Smooth muscle cell of the brain vasculature (primary cell): ENCODE data around the gene PDE10A.

Source experiments
- DNase-seq: peaks from one replicate; pipeline ENCODE4 v3.0.0-alpha.2; 2012; ENCODE audit warnings: low read depth, low spot score

Gene PDE10A

DNA sequence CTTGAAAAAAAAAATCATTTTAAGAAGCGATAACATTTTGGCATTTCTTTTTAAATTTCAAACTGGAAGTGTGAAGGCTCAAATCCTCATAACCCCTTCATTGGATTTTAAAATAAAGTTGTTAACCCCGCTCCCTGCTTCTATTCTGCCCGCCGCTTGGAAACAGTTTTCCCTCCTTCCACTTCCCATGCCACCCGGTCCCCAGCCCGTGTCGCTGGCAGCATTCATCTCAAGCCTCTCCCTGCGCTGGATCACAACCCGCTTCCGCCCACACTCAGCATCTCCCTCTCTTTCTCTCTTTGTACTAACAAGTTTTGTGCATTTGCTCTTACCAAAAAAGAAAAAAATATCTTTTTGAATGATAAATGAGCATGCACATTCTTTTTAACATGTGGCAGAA, 15.4 kb upstream of the PDE10A start:
- DNase-seq: no peak

DNA sequence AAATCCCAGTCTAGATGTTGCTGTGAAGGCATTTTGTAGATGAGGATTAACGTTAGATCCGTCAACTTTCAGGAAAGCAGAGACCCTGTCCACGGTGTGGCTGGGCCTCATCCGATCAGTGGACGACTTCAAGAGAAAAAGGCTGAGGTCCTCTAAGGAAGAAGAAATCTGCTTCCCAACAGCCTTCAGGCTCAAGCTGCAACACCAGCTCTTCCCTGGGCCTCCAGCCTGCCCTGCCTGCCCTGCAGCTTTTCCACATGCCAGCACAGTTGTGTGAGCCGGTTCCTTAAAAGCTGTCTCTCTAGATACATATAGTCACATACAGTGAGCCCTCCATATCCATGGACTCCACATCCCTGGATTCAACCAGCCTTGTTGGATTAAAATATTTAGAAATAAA, 14.1 kb upstream of the PDE10A start:
- DNase-seq: no peak

DNA sequence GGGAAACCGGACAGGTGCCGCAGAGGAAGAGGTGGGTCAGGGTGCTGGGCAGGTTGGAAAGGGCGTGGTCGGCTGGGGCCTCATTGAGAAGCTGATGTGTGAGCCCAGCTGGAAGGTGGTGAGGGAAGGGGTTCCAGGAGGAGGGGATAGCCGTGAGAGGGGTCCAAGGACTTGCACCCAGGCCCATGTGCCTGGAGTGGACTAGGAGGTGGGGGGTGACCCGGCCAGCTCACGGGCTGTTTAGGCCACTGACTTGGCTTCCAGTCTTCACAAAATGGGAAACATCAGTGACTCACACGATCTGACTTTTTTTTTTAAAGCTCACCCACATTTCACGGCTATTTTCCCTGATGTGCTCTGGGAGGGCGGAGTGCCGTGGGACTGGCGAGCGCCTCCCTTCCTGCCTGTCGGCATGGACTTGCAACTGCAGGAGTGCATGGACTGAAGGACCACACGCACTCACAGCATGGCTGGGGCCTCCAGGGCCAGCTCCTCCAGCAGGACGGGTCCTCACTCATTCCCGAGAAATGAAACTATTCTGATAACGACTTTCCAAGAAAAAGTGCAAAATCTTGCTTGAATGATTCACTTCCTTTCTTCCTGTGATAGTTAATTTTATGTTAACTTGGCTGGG, 13.5 kb upstream of the PDE10A start:
- DNase-seq: no peak

DNA sequence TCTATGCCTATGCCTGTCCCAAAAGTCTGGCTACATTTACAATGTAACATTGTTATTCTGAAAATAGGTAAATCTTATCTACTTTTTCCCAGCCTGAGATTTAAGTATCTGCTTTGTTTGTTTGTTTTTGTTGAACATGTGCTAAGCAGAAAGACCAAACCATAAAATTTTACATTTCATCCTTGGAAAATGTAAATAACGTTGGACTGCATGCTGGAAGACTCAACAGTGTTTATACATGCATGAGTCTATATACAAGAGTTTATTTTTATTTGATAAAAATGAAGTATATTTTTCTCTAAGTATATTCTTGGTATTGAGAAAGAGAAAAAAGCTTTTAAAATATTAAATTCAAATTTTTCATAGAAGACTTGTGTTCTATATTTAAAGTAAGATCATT, 12.1 kb upstream of the PDE10A start:
- DNase-seq: no peak

DNA sequence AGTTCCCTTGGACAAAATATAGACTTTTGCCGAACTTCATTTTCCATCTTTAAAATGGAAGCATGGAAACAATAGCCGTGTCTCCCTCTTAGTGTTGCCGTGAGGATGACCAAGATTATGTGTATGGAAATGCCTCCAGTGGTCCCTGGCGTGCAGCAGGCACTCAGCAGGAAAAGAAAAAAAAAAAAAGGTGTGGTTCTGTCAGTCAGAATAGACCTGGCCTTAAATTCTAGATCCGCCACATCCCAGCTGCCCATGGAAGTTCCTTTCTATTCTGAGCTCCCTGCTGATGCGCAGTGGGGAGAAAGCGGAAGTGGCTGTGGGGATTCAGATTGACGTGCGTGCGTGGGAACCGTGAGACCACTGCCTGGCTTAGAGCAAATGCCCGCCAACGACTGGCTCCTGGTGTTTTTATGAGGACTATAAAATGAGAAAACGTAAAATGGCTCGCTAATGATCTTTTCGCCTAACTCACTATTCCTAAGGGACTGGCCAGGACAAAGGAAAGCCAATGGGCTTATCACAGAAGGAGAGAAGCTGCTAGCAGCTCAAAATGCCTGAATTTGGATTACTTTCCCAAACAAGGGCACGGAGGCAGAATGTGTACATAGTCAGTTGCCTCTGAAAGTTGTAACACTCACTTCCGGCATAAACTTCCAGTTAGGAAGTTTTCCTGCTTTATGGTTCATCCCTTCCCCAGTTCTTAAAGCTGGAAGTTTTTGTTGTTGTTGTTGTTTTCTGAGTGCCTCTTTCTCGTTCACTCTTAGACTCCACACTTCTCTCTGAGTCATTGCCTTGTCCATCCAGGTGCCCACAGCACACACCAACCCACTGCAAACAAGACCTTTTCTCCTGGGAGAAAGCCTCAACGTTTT, 11.4 kb upstream of the PDE10A start:
- no peak for DNase-seq

DNA sequence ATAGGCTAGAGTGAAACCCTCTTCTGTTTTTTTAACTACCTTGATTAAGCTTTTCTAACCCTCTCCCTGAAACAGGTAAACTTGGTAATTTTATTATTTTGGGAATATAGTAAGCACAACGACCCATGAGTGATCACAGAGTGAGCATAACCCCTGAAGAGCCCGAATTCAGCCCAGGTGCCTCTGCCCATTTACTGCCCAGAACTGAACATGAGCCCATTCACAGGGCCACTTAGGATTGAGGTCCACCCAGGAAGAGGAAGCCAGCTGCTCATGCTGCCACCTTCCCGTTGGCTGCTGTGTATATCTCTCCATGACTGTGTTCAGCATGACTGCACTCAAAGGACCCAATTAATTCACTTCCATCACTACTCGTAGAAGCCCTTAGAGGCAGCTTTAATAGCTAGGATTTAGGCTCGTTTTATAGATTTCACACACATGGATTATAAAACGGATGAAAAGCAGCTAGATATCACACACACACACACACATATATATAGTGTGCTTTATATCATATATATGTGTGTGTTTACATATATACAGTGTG, 8.3 kb upstream of the PDE10A start:
- DNase-seq: no peak

DNA sequence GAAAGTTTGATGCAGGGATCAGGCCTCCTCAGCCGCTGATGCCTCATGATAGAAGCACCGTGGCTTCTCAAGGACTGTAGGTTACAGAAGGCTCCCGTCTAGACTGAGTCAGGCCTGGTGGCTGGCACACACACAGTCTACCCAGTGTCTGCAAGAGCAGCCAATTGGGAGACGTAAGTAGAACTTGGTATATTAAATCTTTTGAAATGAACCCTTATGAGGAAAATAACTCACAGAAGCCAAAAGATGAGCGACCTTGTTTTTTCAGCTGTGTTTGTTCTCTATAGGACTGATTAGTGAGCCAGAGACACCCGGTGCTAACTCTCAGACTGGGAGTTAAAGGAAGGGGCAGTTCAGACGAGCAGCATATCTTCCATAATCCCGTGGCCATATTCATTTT, 5.9 kb upstream of the PDE10A start:
- no peak for DNase-seq

DNA sequence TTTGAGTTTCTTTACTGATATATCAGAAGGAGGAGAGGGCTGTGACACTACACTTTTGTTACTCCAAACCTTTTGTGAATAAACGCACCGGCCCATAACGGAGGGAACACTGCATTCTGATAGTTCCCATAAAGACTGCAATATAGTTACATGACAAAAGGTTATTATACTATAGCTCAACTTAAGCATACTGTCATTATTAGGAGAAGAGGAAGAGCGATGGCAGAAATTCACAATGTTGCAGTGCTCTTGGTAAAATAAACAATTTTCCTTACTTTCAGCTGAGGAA, 2.3 kb upstream of the PDE10A start:
- no peak for DNase-seq

DNA sequence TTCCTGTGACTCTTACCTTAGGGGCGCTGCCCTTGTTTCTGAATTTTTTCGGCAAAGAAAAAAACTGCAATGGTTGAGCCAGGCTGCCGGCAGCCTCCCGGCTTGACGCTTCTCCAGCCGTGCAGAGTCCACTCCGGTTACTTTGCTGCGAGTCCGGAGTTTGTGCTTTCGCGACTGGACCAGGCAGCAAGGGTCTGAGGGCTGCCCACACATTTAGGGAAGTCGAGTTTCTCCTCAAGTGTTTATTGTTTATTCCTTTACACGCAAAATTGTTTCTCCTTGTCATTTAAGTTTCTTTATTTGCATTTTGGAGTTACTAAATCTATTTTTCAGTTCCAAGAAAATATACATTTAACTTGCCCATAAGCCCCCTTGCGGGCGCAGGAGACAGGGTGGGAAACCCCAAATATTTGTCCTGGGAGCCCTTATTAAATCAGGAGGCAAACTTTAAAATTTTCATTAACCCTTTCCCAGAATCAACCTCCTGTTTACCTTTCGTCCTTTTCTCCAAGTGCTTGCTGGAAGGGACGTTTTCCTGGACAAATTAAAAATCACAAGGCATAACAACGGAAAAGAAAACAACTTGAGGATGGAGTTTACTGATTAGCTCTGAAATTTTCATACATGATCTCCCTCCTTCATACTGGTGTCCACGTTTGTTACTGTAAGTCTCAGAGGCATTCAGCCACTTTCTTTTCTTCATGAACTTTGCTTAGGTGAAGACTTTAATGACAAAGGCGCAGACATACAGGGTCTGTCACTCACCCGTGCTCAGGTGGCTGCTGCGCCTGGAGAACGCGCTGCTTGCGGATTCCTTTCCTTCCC, 1.7 kb upstream of the PDE10A start:
- DNase-seq: no peak

DNA sequence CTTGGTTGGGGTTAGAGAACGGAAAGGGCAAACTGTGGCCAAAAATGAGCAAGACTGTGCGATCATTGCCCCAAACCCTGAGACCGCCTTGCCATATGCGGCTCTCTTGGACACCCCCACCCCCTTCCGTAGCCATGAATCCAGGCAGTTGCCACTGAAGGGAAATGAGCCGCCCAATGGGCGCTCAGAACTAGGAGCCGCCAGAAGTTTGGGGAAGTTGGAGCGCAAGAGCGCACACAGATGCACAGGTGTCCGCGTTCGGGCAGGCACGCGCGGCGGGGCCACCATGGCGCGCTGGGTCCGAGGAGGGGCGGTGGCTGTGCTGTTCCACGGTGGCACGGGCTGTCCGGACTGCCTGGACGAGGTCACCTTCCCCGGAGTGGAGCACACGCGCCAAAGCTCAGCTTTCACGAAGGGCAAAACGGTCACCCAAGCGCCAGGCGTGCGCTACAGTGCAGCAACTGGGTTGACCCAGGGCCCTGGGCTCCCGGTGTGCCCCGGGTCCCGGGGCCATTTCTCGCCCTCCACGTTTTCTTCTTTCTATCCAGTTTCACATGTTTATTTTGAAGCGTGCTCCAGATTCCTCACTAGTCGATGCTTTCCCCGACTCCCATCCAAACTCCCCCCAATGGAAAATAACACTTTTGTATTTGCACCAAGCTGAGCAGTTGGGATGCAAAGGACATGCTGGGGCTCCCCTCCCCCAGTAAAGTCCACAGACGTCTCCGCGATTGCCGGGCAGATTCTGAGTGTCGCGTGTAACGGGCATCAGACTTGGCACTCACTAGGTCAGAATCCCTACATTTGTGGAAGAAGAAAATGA, 906 bp upstream of the PDE10A start:
- DNase-seq: no peak

DNA sequence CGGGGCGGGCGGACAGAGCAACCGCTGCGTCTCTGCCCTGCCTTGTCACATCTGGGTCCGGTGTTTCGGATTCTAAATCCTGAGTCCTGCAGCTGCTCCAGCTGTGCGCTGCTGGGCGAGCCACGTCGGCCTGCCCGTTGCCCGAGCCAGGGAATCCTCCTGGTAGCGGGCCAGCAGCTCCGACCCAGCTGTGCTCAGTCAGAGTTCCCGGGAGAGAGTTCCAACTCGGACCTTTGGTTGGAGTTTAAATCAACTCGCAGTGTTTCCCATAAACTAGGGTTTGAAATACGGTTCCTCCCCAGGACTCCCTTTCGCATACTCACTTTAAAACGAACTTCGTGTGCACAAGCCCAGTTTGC, 315 bp upstream of the PDE10A start:
- no peak for DNase-seq

DNA sequence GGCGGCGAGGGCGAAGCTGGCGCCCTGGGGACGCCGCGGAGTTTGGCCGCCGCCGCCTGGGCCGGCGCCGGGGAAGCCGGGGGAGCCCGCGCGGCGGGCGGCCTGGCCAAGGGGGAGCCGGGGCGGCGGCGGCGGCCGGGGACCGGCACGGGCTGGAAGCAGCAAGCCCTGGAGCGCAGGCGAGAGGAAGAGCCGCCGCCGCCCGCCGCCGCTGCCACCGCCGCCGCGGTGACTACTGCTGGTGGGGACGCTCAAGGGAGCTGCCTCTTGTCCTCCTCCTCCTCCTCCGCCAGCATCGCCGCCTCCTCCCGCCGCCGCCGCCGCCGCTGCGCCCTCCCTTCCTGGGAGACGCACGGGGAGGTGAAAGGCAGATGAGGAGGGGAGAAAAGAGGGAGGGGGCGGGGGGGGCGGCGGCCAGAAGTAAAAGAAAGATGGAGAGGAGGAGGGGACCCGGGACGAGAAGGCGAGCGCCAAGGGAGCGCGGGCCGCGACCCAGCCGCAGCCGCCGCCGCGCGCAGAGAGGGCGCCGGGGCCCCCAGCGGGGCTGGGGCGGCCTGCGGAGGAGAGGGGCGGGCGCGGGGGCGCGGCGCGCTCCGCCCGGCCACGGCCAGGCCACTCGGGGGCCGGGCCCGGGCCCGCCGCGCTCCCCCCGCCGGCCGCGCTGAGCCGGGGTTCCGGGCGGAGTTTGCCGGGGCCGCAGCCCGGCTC, 846 bp downstream of the PDE10A start:
- DNase-seq: no peak

DNA sequence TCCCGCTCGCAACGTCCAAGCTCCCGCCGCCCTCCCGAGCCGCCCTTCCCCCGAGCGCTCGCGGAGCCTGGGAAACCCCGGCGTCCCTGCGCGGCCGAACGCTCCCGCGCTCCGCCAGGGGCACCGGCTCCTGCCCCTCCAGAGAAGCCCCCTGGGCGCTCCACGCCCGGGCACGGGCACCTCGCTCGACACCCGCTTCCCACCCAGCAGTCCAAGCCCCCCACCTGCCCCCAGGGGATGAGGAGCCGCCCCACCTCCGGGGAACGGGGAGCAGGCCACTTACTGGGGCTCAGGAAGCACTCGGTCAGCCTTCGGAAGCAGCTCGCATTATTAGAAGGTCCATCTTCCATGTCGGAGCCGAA, 1.4 kb downstream of the PDE10A start:
- no peak for DNase-seq

DNA sequence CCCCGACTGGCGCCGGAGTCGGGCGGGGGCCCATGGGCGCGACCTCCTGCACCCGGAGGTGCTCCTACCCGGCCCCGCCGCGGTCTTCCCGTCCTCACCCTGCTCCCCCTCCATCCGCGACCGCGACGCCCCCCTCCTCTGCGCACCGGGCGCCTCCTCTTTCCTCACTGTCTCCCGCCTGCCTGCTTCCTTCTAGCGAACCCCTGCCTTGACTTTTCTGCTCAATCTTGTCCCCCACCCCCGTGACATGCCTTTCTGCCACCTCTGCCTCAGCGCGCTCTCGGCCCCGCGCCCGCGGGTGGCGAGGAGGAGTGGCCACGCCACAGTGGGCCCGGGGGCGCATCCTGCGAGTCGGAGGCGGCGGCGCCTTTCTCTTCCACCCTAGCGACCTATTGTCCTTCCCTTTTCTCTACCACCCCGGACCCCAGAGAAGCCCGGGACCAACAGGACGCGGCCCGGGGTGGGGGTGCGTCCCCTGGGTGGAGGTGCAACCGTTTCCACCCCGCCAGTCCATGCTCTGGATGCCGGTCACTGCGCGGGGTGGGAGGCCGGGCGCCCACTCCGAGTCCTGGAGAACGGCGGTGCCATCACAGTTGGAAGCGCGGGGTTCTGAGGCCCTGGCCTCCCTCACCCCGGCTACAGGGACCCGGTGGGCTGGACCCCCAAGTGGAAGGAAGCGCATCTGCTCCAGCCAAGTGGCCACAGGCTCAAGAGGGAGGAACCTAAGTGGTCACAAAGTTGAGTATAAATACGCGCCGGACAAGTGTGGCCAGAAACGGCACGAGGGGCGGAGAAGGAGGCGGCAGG, 2.0 kb downstream of the PDE10A start:
- no peak for DNase-seq

DNA sequence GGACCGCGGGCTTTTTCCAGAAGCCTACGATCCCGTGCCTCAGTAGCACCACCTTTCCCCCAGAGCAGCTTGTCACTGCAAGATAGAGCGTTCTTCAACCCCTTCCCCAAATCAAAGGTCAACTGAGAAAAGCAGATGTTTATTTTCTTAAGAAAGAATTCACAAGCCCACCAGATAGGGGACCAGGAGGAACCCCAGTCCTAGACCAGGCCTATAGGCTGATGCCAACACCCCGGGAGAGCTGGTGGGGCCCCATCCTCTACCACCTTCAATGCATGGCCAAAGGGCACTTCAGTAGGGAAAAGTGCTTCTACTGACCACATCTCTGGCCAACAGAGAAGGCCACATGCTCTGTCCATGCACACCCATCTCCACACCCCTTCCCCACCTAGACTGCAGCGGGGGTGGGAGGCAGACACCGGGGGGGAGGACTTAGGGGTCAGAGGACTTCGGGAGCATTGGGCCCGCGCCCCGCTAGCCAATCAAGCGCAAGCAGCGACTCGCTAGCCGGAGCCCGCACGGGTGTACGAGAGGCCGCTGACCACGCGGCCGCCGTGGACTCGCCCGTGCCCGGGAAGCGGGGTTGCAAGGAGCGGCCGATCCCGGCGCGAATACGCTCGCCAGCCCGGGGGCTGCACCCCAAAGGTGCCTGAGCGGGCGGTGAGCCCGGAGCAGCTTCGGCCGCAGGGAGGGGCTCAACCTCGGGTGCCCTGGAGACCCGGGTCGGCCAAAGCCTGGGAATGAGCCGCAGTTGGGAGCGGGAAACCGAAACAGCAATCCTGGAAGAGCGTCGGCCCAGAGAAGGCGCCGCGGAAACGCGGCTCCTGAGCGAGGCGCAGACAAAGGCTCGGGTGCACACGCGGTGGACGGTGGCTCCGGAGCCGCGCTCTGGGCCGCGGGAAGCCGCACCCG, 2.8 kb downstream of the PDE10A start:
- no peak for DNase-seq

DNA sequence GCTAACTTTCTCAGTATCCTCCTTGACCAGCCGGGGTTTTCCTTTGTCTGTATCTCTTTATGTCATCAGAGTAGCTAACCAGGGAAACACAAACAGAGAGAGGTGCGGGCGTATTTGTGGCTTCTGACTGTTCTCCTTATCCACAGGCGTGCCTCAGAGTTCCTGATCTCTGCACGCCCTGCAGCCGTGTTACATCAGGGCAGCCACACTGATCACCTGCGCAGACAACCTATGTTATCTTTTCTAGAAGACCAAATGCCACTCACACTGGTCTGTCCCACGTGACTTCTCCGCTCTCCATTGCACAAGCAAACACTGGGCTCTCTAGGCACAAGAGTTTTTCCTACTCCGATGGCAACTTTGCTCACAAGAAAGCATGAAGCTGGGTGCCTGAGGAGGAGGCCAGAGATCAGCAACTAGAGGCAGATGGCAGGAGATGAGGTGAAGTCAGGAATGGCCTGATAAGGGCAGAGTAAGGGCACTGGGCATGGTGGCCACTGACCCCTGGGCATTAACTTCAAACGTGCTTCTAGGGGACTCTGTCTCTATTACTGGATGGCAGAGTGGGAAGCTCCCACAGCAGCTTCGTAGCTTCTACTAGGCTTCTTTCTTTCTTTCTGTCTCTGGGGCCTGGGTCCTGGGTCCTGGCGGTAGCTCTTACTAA, 4.5 kb downstream of the PDE10A start:
- no peak for DNase-seq

DNA sequence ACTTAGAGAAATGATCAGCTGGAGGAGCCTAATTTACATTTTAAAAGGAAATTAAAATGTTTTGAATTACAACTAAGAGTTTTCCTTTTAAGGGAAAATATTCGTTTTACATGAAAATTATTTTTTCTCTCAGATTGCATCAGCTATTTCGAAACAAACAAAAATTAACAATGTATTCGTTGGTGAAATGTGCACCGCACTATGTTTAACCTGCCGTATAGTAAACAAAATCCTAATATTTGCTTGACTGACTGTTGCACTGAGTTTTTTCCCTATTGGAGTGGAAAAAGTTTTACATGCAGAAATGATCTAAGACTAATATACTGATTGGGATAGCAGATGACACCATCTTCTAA, 5.7 kb downstream of the PDE10A start:
- no peak for DNase-seq

DNA sequence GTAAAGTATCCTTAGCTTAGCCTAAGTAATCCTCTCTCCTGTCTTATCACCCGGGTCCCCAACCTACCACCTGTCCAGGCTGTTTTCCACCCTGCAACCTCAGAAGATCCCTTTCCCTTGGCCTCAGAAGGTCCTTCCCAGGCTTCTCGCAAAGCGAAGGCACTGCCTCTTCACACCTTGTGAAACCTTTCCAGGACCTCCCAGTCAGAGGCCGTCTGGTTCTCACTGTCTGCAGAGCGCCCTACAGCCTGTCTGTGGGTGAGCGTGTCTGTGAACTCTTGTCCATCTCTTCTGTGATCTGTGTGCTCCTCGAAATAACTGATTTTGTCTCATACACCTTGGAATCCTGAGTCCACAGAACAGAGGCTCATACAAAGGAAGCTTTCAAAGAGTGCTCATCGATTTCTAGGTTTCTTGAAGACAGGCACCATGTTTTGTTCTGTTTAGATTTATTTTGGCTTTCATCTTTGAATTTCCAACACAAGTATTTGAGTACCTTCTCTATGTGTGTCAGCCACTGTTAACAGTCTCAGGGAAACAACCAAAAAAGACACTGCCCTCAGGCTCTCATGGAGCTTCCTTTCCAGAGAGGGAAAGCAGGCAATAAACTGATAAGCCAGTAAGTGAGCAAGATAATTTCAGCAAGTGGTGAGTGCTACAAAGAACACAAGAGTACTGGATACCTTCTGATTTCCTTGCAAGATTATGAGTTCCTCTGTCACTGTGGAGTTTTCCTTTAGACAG, 6.3 kb downstream of the PDE10A start:
- no peak for DNase-seq
